NCI-H345 treated with DMSO at 0.1 percent for 48 hours (cell line): Measurements from ENCODE around the gene SCUBE2.
"Not testable (repeated sequence)": the region's sequence is repeated elsewhere in the genome, so short reads cannot be mapped to it uniquely, and the experiment has no call there.

ENCODE experiments used
- DNase-seq: peaks from one replicate; lab custom pipeline; 2025; ENCODE audit not compliant: unreplicated experiment; lab: John Stamatoyannopoulos, UW

SCUBE2 gene

GRCh38 chr11:9013373-9013772, 78.0 kb downstream of the SCUBE2 start:
- DNase-seq: no peak

- not testable (repeated sequence) for DNase-seq
Measured at GRCh38 chr11:9009538-9009937, 81.9 kb downstream of the SCUBE2 start.

GRCh38 chr11:9008661-9009060, 82.7 kb downstream of the SCUBE2 start:
- DNase-seq: no peak

GRCh38 chr11:9008011-9008550, 83.3 kb downstream of the SCUBE2 start:
- DNase-seq: no peak

GRCh38 chr11:9005087-9005486, 86.3 kb downstream of the SCUBE2 start:
- DNase-seq: peak; percentile 32

- peak; percentile 38 for DNase-seq
Measured at GRCh38 chr11:9004183-9004926, 87.0 kb downstream of the SCUBE2 start.

GRCh38 chr11:9003573-9004182, 87.7 kb downstream of the SCUBE2 start, which contains the start of gene NRIP3:
NRIP3 (minus strand) TSS chr11:9004001; CDS start chr11:9003935, 66 bp downstream.
- peak; percentile 67 for DNase-seq

GRCh38 chr11:9002920-9003572, 88.4 kb downstream of the SCUBE2 start:
- no peak for DNase-seq

- no peak for DNase-seq
Measured at GRCh38 chr11:9001736-9002135, 89.7 kb downstream of the SCUBE2 start.

GRCh38 chr11:8998017-8998416, 93.4 kb downstream of the SCUBE2 start:
- no peak for DNase-seq

GRCh38 chr11:8997451-8997850, 93.9 kb downstream of the SCUBE2 start:
- no peak for DNase-seq

- no peak for DNase-seq
Measured at GRCh38 chr11:8989453-8989852, 101.9 kb downstream of the SCUBE2 start.

GRCh38 chr11:8988329-8989234, 102.8 kb downstream of the SCUBE2 start:
- DNase-seq: no peak

- DNase-seq: no peak
Measured at GRCh38 chr11:8987446-8987845, 104.0 kb downstream of the SCUBE2 start.

- not testable (repeated sequence) for DNase-seq
Measured at GRCh38 chr11:8986772-8987171, 104.6 kb downstream of the SCUBE2 start.

GRCh38 chr11:8985462-8985861, 105.9 kb downstream of the SCUBE2 start:
- DNase-seq: no peak

GRCh38 chr11:8983552-8983951, 107.8 kb downstream of the SCUBE2 start:
- no peak for DNase-seq

GRCh38 chr11:8980485-8980884, 110.9 kb downstream of the SCUBE2 start:
- no peak for DNase-seq

GRCh38 chr11:8979365-8979764, 112.0 kb downstream of the SCUBE2 start:
- DNase-seq: not testable (repeated sequence)

GRCh38 chr11:8973121-8973520, 118.3 kb downstream of the SCUBE2 start:
- no peak for DNase-seq

GRCh38 chr11:8971924-8972316, 119.5 kb downstream of the SCUBE2 start:
- DNase-seq: no peak
